HEK293 (cell line): ENCODE data around the gene IGLL1.

Source experiments
- ATF2 ChIP-seq: fragments of 450-650 bp; formaldehyde crosslinking; IDR thresholded peaks from 2 replicates; pipeline ENCODE4 v1.5.1; 2016; ENCODE audit warnings: missing biosample characterization, missing genetic modification characterization, low read depth
- BCL11B ChIP-seq: fragments of 450-650 bp; formaldehyde crosslinking; IDR thresholded peaks from 2 replicates; pipeline ENCODE4 v1.5.1; 2016; ENCODE audit warnings: low read depth, missing biosample characterization, missing genetic modification characterization
- ELK4 ChIP-seq: IDR thresholded peaks from 2 replicates; pipeline ENCODE4 v1.6.1; 2011; ENCODE audit warnings: mild to moderate bottlenecking, low read depth, low read length, borderline replicate concordance
- IKZF3 ChIP-seq: fragments of 450-650 bp; IDR thresholded peaks from 2 replicates; pipeline ENCODE4 v1.5.0; 2018; ENCODE audit warnings: missing biosample characterization, mild to moderate bottlenecking, missing genetic modification characterization, moderate library complexity
- INSM2 ChIP-seq: fragments of 450-650 bp; formaldehyde crosslinking; IDR thresholded peaks from 2 replicates; pipeline ENCODE4 v1.5.1; 2016; ENCODE audit warnings: missing biosample characterization, missing genetic modification characterization
- KLF9 ChIP-seq: fragments of 450-650 bp; formaldehyde crosslinking; IDR thresholded peaks from 2 replicates; pipeline ENCODE4 v1.5.1; 2016; ENCODE audit warnings: missing biosample characterization, missing genetic modification characterization, low read depth
- OVOL3 ChIP-seq: fragments of 450-650 bp; formaldehyde crosslinking; IDR thresholded peaks from 2 replicates; pipeline ENCODE4 v1.5.1; 2016; ENCODE audit warnings: missing biosample characterization, missing genetic modification characterization
- PBX3 ChIP-seq: sonication (generic); formaldehyde crosslinking; IDR thresholded peaks from 2 replicates; pipeline ENCODE4 v1.8.1; 2022; ENCODE audit warnings: mild to moderate bottlenecking, moderate library complexity, missing genetic modification reagents
- SCRT2 ChIP-seq: fragments of 450-650 bp; formaldehyde crosslinking; IDR thresholded peaks from 2 replicates; pipeline ENCODE4 v1.5.1; 2016; ENCODE audit warnings: missing biosample characterization, missing genetic modification characterization
- ZBTB21 ChIP-seq: fragments of 450-650 bp; formaldehyde crosslinking; IDR thresholded peaks from 2 replicates; pipeline ENCODE4 v1.5.1; 2017; ENCODE audit warnings: missing biosample characterization, missing genetic modification characterization
- ZBTB48 ChIP-seq: fragments of 450-650 bp; formaldehyde crosslinking; IDR thresholded peaks from 2 replicates; pipeline ENCODE4 v1.5.1; 2016; ENCODE audit warnings: missing biosample characterization, missing genetic modification characterization
- ZFHX2 ChIP-seq: fragments of 450-650 bp; formaldehyde crosslinking; conservative IDR thresholded peaks from 2 replicates; pipeline ENCODE4 v1.5.1; 2016; ENCODE audit warnings: missing biosample characterization, missing genetic modification characterization
- ZNF10 ChIP-seq: fragments of 450-650 bp; formaldehyde crosslinking; IDR thresholded peaks from 2 replicates; pipeline ENCODE4 v1.5.1; 2017; ENCODE audit warnings: missing biosample characterization, missing genetic modification characterization
- ZNF114 ChIP-seq: fragments of 450-650 bp; formaldehyde crosslinking; IDR thresholded peaks from 2 replicates; pipeline ENCODE4 v1.5.0; 2017; ENCODE audit warnings: missing biosample characterization, missing genetic modification characterization
- ZNF175 ChIP-seq: fragments of 450-650 bp; formaldehyde crosslinking; IDR thresholded peaks from 2 replicates; pipeline ENCODE4 v1.5.1; 2016; ENCODE audit warnings: missing biosample characterization, missing genetic modification characterization
- ZNF202 ChIP-seq: fragments of 450-650 bp; formaldehyde crosslinking; IDR thresholded peaks from 2 replicates; pipeline ENCODE4 v1.5.1; 2016; ENCODE audit warnings: missing biosample characterization, missing genetic modification characterization, borderline replicate concordance
- ZNF223 ChIP-seq: fragments of 450-650 bp; formaldehyde crosslinking; IDR thresholded peaks from 2 replicates; pipeline ENCODE4 v1.5.1; 2016; ENCODE audit warnings: missing biosample characterization, missing genetic modification characterization
- ZNF26 ChIP-seq: fragments of 450-650 bp; formaldehyde crosslinking; IDR thresholded peaks from 2 replicates; pipeline ENCODE4 v1.5.1; 2016; ENCODE audit warnings: missing biosample characterization, missing genetic modification characterization
- ZNF280D ChIP-seq: fragments of 450-650 bp; formaldehyde crosslinking; IDR thresholded peaks from 2 replicates; pipeline ENCODE4 v1.5.1; 2016; ENCODE audit warnings: missing biosample characterization, missing genetic modification characterization
- ZNF324 ChIP-seq: fragments of 450-650 bp; formaldehyde crosslinking; IDR thresholded peaks from 2 replicates; pipeline ENCODE4 v1.5.1; 2016; ENCODE audit warnings: missing biosample characterization, missing genetic modification characterization
- ZNF354C ChIP-seq: fragments of 450-650 bp; formaldehyde crosslinking; IDR thresholded peaks from 2 replicates; pipeline ENCODE4 v1.5.1; 2016; ENCODE audit warnings: missing biosample characterization, missing genetic modification characterization, low read depth, borderline replicate concordance
- ZNF501 ChIP-seq: fragments of 450-650 bp; formaldehyde crosslinking; IDR thresholded peaks from 2 replicates; pipeline ENCODE4 v1.5.1; 2016; ENCODE audit warnings: missing biosample characterization, missing genetic modification characterization
- ZNF558 ChIP-seq: fragments of 450-650 bp; formaldehyde crosslinking; IDR thresholded peaks from 2 replicates; pipeline ENCODE4 v1.5.1; 2016; ENCODE audit warnings: missing biosample characterization, missing genetic modification characterization
- ZNF560 ChIP-seq: fragments of 450-650 bp; formaldehyde crosslinking; IDR thresholded peaks from 2 replicates; pipeline ENCODE4 v1.5.1; 2017; ENCODE audit warnings: missing biosample characterization, missing genetic modification characterization, borderline replicate concordance
- ZNF596 ChIP-seq: fragments of 450-650 bp; IDR thresholded peaks from 2 replicates; pipeline ENCODE4 v1.5.0; 2018; ENCODE audit warnings: missing biosample characterization, mild to moderate bottlenecking, missing genetic modification characterization, moderate library complexity
- ZNF645 ChIP-seq: fragments of 450-650 bp; formaldehyde crosslinking; IDR thresholded peaks from 2 replicates; pipeline ENCODE4; 2016; ENCODE audit warnings: missing biosample characterization, missing genetic modification characterization
- ZNF654 ChIP-seq: fragments of 450-650 bp; formaldehyde crosslinking; IDR thresholded peaks from 2 replicates; pipeline ENCODE4 v1.5.1; 2016; ENCODE audit warnings: low read depth, missing biosample characterization, missing genetic modification characterization
- ZNF660 ChIP-seq: fragments of 450-650 bp; IDR thresholded peaks from 2 replicates; pipeline ENCODE4 v1.5.1; 2018; ENCODE audit warnings: missing biosample characterization, mild to moderate bottlenecking, missing genetic modification characterization
- ZNF677 ChIP-seq: fragments of 450-650 bp; IDR thresholded peaks from 2 replicates; pipeline ENCODE4 v1.5.0; 2018; ENCODE audit warnings: missing biosample characterization, mild to moderate bottlenecking, missing genetic modification characterization, moderate library complexity
- ZNF776 ChIP-seq: fragments of 450-650 bp; formaldehyde crosslinking; IDR thresholded peaks from 2 replicates; pipeline ENCODE4 v1.5.0; 2017; ENCODE audit warnings: missing biosample characterization, missing genetic modification characterization, borderline replicate concordance
- ZNF792 ChIP-seq: fragments of 450-650 bp; formaldehyde crosslinking; IDR thresholded peaks from 2 replicates; pipeline ENCODE4 v1.5.1; 2016; ENCODE audit warnings: missing biosample characterization, missing genetic modification characterization

IGLL1 gene

GRCh38 chr22:23608583-23608982 is 28.5 kb upstream of the IGLL1 start (continued):
- no peak for TF ChIP-seq ZBTB48 (tag by site-specific recombination)
- TF ChIP-seq ZNF223 (tag by site-specific recombination): no peak
- no peak for TF ChIP-seq ZNF501 (tag by site-specific recombination)
- no peak for TF ChIP-seq BCL11B (tag by site-specific recombination)
- no peak for TF ChIP-seq INSM2 (tag by site-specific recombination)
- TF ChIP-seq ZNF202 (tag by site-specific recombination): no peak
- no peak for TF ChIP-seq ZNF654
- TF ChIP-seq ZNF324: no peak
- TF ChIP-seq KLF9 (tag by site-specific recombination): no peak
- TF ChIP-seq ZBTB21: peak; percentile 86
- TF ChIP-seq ZNF645 (tag by site-specific recombination): no peak
- TF ChIP-seq ZFHX2 (tag by site-specific recombination): peak; percentile 58
- TF ChIP-seq ZNF26: no peak
- TF ChIP-seq ZNF10 (tag by site-specific recombination): no peak
- no peak for TF ChIP-seq PBX3 (CRISPR knock-in tag)
- peak; percentile 89 for TF ChIP-seq ATF2 (tag by site-specific recombination)
- TF ChIP-seq SCRT2 (tag by site-specific recombination): no peak
- TF ChIP-seq OVOL3 (tag by site-specific recombination): no peak
- TF ChIP-seq ELK4: no peak
- no peak for TF ChIP-seq IKZF3 (tag by site-specific recombination)
- no peak for TF ChIP-seq ZNF175
- no peak for TF ChIP-seq ZNF677 (tag by site-specific recombination)
- no peak for TF ChIP-seq ZNF560 (tag by site-specific recombination)
- TF ChIP-seq ZNF596 (tag by site-specific recombination): no peak
- peak; percentile 43; the same call in 1 of the 2 replicates for TF ChIP-seq ZNF660 (tag by site-specific recombination)
- no peak for TF ChIP-seq ZNF792 (tag by site-specific recombination)
- no peak for TF ChIP-seq ZNF280D (tag by site-specific recombination)
- TF ChIP-seq ZNF558 (tag by site-specific recombination): no peak
- TF ChIP-seq ZNF776 (tag by site-specific recombination): no peak
- no peak for TF ChIP-seq ZNF354C (tag by site-specific recombination)
- TF ChIP-seq ZNF114 (tag by site-specific recombination): no peak
